Liver (tissue), 3 donors: Measurements from ENCODE around the gene HMG20A.

Experiments used
- EGR1 ChIP-seq, 2 donors: IDR thresholded peaks; 2 replicates each; pipeline ENCODE4 v1.6.1; 2016 to 2018; ENCODE audit warnings: antibody characterized with exemption in 2 of 2, low read depth in 2 of 2
- FOXA2 ChIP-seq: IDR thresholded peaks from 2 replicates; pipeline ENCODE4 v1.6.1; 2016; ENCODE audit warnings: antibody characterized with exemption
- GABPA ChIP-seq, 2 donors: IDR thresholded peaks in 1 of 2; conservative IDR thresholded peaks in 1 of 2; 2 replicates each; pipeline ENCODE4 v1.6.1; 2016; ENCODE audit warnings: antibody characterized with exemption in 2 of 2, mild to moderate bottlenecking in 1 of 2, moderate library complexity in 1 of 2
- JUND ChIP-seq, 2 donors: IDR thresholded peaks; 2 replicates each; pipeline ENCODE4 v1.6.1; 2016; ENCODE audit warnings: antibody characterized with exemption in 2 of 2
- MAX ChIP-seq: IDR thresholded peaks from 2 replicates; pipeline ENCODE4 v1.6.1; 2016; ENCODE audit warnings: antibody characterized with exemption
- RAD21 ChIP-seq, 2 donors: IDR thresholded peaks; 2 replicates each; pipeline ENCODE4 v1.6.1; 2016; ENCODE audit warnings: antibody characterized with exemption in 2 of 2, mild to moderate bottlenecking in 2 of 2
- SP1 ChIP-seq: IDR thresholded peaks from 2 replicates; pipeline ENCODE4 v1.6.1; 2018; ENCODE audit warnings: antibody characterized with exemption, mild to moderate bottlenecking
- TAF1 ChIP-seq: conservative IDR thresholded peaks from 2 replicates; pipeline ENCODE4 v1.6.1; 2016; ENCODE audit warnings: antibody characterized with exemption, mild to moderate bottlenecking
- YY1 ChIP-seq: IDR thresholded peaks from 2 replicates; pipeline ENCODE4 v1.6.1; 2016; ENCODE audit warnings: antibody characterized with exemption, mild to moderate bottlenecking
- TF ChIP-seq, protein P1 (sequence below): fragments of 150-350 bp; IDR thresholded peaks from 2 replicates; pipeline ENCODE4 v1.5.1; 2017; ENCODE audit warnings: improper control_type of control experiment, low read depth, low read length; ENCODE audit not compliant: missing input control
- TF ChIP-seq, protein P2 (sequence below): IDR thresholded peaks from 2 replicates; pipeline ENCODE4 v1.6.1; 2016; ENCODE audit warnings: antibody characterized with exemption, mild to moderate bottlenecking
- donor health status: healthy.
- donor health status: healthy.

DNA sequence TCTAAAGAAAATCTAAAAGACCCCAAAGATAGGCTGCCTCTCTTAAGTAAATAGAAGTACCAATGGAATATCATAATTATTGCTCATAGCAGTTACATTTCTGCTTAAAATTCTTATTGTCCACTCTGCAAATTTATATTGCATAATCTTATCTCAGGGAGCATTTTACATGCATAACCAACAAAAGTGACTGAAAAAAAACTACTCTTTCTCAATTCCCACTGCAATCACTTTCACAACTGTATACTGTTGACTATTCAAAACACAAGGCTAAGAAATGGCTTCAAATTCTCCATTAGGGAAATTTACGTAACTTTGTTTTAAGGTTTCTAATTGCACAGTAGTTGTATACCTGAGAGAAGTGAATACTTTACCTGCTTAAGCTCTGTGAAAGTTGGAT lies 56.3 kb downstream of the HMG20A start:
- TF ChIP-seq MAX, result no peak
- TF ChIP-seq, protein P1, sequence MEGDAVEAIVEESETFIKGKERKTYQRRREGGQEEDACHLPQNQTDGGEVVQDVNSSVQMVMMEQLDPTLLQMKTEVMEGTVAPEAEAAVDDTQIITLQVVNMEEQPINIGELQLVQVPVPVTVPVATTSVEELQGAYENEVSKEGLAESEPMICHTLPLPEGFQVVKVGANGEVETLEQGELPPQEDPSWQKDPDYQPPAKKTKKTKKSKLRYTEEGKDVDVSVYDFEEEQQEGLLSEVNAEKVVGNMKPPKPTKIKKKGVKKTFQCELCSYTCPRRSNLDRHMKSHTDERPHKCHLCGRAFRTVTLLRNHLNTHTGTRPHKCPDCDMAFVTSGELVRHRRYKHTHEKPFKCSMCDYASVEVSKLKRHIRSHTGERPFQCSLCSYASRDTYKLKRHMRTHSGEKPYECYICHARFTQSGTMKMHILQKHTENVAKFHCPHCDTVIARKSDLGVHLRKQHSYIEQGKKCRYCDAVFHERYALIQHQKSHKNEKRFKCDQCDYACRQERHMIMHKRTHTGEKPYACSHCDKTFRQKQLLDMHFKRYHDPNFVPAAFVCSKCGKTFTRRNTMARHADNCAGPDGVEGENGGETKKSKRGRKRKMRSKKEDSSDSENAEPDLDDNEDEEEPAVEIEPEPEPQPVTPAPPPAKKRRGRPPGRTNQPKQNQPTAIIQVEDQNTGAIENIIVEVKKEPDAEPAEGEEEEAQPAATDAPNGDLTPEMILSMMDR, result no peak
- TF ChIP-seq, protein P2, sequence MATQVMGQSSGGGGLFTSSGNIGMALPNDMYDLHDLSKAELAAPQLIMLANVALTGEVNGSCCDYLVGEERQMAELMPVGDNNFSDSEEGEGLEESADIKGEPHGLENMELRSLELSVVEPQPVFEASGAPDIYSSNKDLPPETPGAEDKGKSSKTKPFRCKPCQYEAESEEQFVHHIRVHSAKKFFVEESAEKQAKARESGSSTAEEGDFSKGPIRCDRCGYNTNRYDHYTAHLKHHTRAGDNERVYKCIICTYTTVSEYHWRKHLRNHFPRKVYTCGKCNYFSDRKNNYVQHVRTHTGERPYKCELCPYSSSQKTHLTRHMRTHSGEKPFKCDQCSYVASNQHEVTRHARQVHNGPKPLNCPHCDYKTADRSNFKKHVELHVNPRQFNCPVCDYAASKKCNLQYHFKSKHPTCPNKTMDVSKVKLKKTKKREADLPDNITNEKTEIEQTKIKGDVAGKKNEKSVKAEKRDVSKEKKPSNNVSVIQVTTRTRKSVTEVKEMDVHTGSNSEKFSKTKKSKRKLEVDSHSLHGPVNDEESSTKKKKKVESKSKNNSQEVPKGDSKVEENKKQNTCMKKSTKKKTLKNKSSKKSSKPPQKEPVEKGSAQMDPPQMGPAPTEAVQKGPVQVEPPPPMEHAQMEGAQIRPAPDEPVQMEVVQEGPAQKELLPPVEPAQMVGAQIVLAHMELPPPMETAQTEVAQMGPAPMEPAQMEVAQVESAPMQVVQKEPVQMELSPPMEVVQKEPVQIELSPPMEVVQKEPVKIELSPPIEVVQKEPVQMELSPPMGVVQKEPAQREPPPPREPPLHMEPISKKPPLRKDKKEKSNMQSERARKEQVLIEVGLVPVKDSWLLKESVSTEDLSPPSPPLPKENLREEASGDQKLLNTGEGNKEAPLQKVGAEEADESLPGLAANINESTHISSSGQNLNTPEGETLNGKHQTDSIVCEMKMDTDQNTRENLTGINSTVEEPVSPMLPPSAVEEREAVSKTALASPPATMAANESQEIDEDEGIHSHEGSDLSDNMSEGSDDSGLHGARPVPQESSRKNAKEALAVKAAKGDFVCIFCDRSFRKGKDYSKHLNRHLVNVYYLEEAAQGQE, result no peak
- TF ChIP-seq SP1, result no peak
- no peak for TF ChIP-seq YY1
- no peak for TF ChIP-seq JUND (IDR thresholded peaks at IDR 0.05)
- no peak for TF ChIP-seq GABPA (IDR thresholded peaks at IDR 0.05 in 1 of 2, conservative IDR thresholded peaks at IDR 0.05 in 1 of 2)
- TF ChIP-seq TAF1, result no peak
- no peak for TF ChIP-seq EGR1 (IDR thresholded peaks at IDR 0.05; ENCODE audit: low read depth in 2 of 2)
- no peak for TF ChIP-seq RAD21 (IDR thresholded peaks at IDR 0.05)
- no peak for TF ChIP-seq FOXA2
